ENCODE data around the gene STKLD1. TPM values are rescaled to one million over a fixed set of nuclear protein-coding genes. Genes with fewer than 3 reads are reported as not detected.
A peak's percentile ranks its signal among the peaks of the same experiment; 100 is the strongest.

The STKLD1 gene
- total and polyA plus RNA-seq, 9 of the 15 experiments (the other 6 are each of a cell fraction or from before 2014, with no cell fraction given): 0.10 to 0.65 (median 0.33) TPM; not detected in 2

- TF ChIP-seq PHB2 (IDR thresholded peaks at IDR 0.05; ENCODE audit: low read depth): no peak
- TF ChIP-seq BCL6 (CRISPR knock-in tag; IDR thresholded peaks at IDR 0.05): no peak
- TF ChIP-seq ZBED1 (IDR thresholded peaks at IDR 0.05): no peak
- TF ChIP-seq, protein P1, sequence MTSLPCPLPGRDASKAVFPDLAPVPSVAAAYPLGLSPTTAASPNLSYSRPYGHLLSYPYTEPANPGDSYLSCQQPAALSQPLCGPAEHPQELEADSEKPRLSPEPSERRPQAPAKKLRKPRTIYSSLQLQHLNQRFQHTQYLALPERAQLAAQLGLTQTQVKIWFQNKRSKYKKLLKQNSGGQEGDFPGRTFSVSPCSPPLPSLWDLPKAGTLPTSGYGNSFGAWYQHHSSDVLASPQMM (CRISPR knock-in tag; IDR thresholded peaks at IDR 0.05): no peak
- TF ChIP-seq UBTF (IDR thresholded peaks at IDR 0.05; ENCODE audit: borderline replicate concordance in 1 of 2, low read depth in 2 of 2, low read length in 2 of 2): 0 out of 4 replicates have a peak, but pooled peaks of 1 of the 2 experiments have one; percentile 72
- no peak for TF ChIP-seq SMARCB1 (IDR thresholded peaks at IDR 0.05; ENCODE audit: insufficient read length, low read depth)
- no peak for TF ChIP-seq SMARCC2 (IDR thresholded peaks at IDR 0.05; ENCODE audit: low read depth)
- TF ChIP-seq KDM4B (IDR thresholded peaks at IDR 0.05; ENCODE audit: borderline replicate concordance in 2 of 2, low read depth in 1 of 2): no peak
- TF ChIP-seq HES1 (IDR thresholded peaks at IDR 0.05; ENCODE audit: low read depth): no peak
- TF ChIP-seq SAFB2 (IDR thresholded peaks at IDR 0.05; ENCODE audit: borderline replicate concordance, low read depth, low read length, severe bottlenecking): no peak
- TF ChIP-seq, protein P2, sequence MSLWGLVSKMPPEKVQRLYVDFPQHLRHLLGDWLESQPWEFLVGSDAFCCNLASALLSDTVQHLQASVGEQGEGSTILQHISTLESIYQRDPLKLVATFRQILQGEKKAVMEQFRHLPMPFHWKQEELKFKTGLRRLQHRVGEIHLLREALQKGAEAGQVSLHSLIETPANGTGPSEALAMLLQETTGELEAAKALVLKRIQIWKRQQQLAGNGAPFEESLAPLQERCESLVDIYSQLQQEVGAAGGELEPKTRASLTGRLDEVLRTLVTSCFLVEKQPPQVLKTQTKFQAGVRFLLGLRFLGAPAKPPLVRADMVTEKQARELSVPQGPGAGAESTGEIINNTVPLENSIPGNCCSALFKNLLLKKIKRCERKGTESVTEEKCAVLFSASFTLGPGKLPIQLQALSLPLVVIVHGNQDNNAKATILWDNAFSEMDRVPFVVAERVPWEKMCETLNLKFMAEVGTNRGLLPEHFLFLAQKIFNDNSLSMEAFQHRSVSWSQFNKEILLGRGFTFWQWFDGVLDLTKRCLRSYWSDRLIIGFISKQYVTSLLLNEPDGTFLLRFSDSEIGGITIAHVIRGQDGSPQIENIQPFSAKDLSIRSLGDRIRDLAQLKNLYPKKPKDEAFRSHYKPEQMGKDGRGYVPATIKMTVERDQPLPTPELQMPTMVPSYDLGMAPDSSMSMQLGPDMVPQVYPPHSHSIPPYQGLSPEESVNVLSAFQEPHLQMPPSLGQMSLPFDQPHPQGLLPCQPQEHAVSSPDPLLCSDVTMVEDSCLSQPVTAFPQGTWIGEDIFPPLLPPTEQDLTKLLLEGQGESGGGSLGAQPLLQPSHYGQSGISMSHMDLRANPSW (CRISPR knock-in tag; IDR thresholded peaks at IDR 0.05): peak; percentile 70; the same call in 1 of the 2 replicates
- TF ChIP-seq CSDE1 (IDR thresholded peaks at IDR 0.05): no peak
- TF ChIP-seq CHD4 (IDR thresholded peaks at IDR 0.05; ENCODE audit: insufficient read depth, insufficient replicate concordance, low read depth, low read length, poor library complexity, severe bottlenecking): no peak
- TF ChIP-seq ELK3 (CRISPR knock-in tag; IDR thresholded peaks at IDR 0.05): no peak
- no peak for TF ChIP-seq GTF2A2 (tag; IDR thresholded peaks at IDR 0.05)
- no peak for TF ChIP-seq CBFA2T3 (IDR thresholded peaks at IDR 0.05)
- no peak for TF ChIP-seq NFIX (CRISPR knock-in tag; IDR thresholded peaks at IDR 0.05; ENCODE audit: low read depth)
Observed at GRCh38 chr9:133375724-133376654, at the start of gene STKLD1, which contains the start of gene SURF4 (continued).

Data from K562 (cell line).